ENCODE measurements around the gene SNRNP70.

- TF ChIP-seq, protein P1, sequence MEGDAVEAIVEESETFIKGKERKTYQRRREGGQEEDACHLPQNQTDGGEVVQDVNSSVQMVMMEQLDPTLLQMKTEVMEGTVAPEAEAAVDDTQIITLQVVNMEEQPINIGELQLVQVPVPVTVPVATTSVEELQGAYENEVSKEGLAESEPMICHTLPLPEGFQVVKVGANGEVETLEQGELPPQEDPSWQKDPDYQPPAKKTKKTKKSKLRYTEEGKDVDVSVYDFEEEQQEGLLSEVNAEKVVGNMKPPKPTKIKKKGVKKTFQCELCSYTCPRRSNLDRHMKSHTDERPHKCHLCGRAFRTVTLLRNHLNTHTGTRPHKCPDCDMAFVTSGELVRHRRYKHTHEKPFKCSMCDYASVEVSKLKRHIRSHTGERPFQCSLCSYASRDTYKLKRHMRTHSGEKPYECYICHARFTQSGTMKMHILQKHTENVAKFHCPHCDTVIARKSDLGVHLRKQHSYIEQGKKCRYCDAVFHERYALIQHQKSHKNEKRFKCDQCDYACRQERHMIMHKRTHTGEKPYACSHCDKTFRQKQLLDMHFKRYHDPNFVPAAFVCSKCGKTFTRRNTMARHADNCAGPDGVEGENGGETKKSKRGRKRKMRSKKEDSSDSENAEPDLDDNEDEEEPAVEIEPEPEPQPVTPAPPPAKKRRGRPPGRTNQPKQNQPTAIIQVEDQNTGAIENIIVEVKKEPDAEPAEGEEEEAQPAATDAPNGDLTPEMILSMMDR (IDR thresholded peaks at IDR 0.05; ENCODE audit: low read depth, low read length), result no peak
- TF ChIP-seq EZH2phosphoT487 (IDR thresholded peaks at IDR 0.05; ENCODE audit: low read depth), result no peak
Observed at GRCh38 chr19:49130325-49130724, 45.1 kb downstream of the SNRNP70 start.
